DOHH2 (cell line): Measurements from ENCODE around the gene DUSP8.
"Not testable (repeated sequence)": the region's sequence is repeated elsewhere in the genome, so short reads cannot be mapped to it uniquely, and the experiment has no call there.

ENCODE experiments used
- H3F3A ChIP-seq: fragments of 200-600 bp; sonication (generic), shearing (Covaris generic); 2 replicates; pipeline ENCODE4 v1.6.0; 2016; ENCODE audit warnings: antibody characterized with exemption, mild to moderate bottlenecking; ENCODE audit not compliant: control insufficient read depth, insufficient read depth
- H3K27ac ChIP-seq: fragments of 200-600 bp; sonication (generic); 2 replicates; pipeline ENCODE4 v1.5.1; 2014; ENCODE audit warnings: low read depth, mild to moderate bottlenecking, low read length, moderate library complexity
- H3K27me3 ChIP-seq: fragments of 200-600 bp; sonication (generic); 2 replicates; pipeline ENCODE4 v1.6.1; 2014; ENCODE audit warnings: mild to moderate bottlenecking, low read length, mixed read lengths; ENCODE audit not compliant: control insufficient read depth
- H3K36me3 ChIP-seq: fragments of 200-600 bp; sonication (generic); 2 replicates; pipeline ENCODE4 v1.6.1; 2014; ENCODE audit warnings: mild to moderate bottlenecking, low read length, moderate library complexity, mixed read lengths; ENCODE audit not compliant: control insufficient read depth
- H3K4me1 ChIP-seq: fragments of 200-600 bp; sonication (generic); 2 replicates; pipeline ENCODE4 v1.6.1; 2014; ENCODE audit warnings: mild to moderate bottlenecking, low read length, mixed read lengths; ENCODE audit not compliant: control insufficient read depth
- H3K4me2 ChIP-seq: fragments of 200-600 bp; sonication (generic); 2 replicates; pipeline ENCODE4 v1.6.0; 2014; ENCODE audit warnings: mild to moderate bottlenecking, low read length, moderate library complexity
- H3K4me3 ChIP-seq: fragments of 200-600 bp; sonication (generic); 2 replicates; pipeline ENCODE4 v1.5.1; 2014; ENCODE audit warnings: mild to moderate bottlenecking, low read length, mixed read lengths
- H3K79me2 ChIP-seq: fragments of 200-600 bp; sonication (generic); 2 replicates; pipeline ENCODE4 v1.6.1; 2014; ENCODE audit warnings: mild to moderate bottlenecking, low read length, mixed read lengths; ENCODE audit not compliant: control insufficient read depth
- H3K9me2 ChIP-seq: fragments of 200-600 bp; sonication (generic); replicated peaks from 2 replicates; pipeline ENCODE4 v1.6.1; 2014; ENCODE audit warnings: mild to moderate bottlenecking, low read length, mixed read lengths; ENCODE audit not compliant: control insufficient read depth
- H3K9me3 ChIP-seq: fragments of 200-600 bp; sonication (generic); 2 replicates; pipeline ENCODE4 v1.6.1; 2014; ENCODE audit warnings: antibody characterized with exemption, low read length, mixed read lengths; ENCODE audit not compliant: control insufficient read depth, insufficient read depth
- H4K20me1 ChIP-seq: fragments of 200-600 bp; sonication (generic); 2 replicates; pipeline ENCODE4 v1.6.0; 2014; ENCODE audit warnings: low read depth, mild to moderate bottlenecking, antibody characterized with exemption, low read length, moderate library complexity; ENCODE audit not compliant: control insufficient read depth, insufficient read depth
- EZH2phosphoT487 ChIP-seq: fragments of 200-600 bp; sonication (generic); IDR thresholded peaks from 2 replicates; pipeline ENCODE4 v1.6.1; 2017; ENCODE audit warnings: borderline replicate concordance, mild to moderate bottlenecking, antibody characterized with exemption, low read length, moderate library complexity, mixed read lengths
- TF ChIP-seq, protein P1 (sequence below): fragments of 200-600 bp; sonication (generic); IDR thresholded peaks from one replicate; pipeline ENCODE4 v1.5.1; 2014; ENCODE audit warnings: antibody characterized with exemption, mild to moderate bottlenecking, low read depth, low read length; ENCODE audit not compliant: poor library complexity, severe bottlenecking

Gene DUSP8

GRCh38 chr11:1586699-1587098 is 14.6 kb upstream of the DUSP8 start:
- Histone ChIP-seq H3F3A (no peaks in the 10 kb centered on the region), H4K20me1 (no peaks in the 10 kb centered on the region), H3K36me3 (no peaks in the 10 kb centered on the region), H3K27me3 (peaks cover 5% of the 10 kb centered on the region; the same call in 1 of the 2 replicates), H3K4me3 (no peak overlapping the region), H3K79me2 (no peaks in the 10 kb centered on the region), H3K27ac (no peak overlapping the region), H3K9me2 (no peaks in the 10 kb centered on the region), H3K9me3 (peaks cover 14% of the 10 kb centered on the region), H3K4me1 (peaks cover 15% of the 10 kb centered on the region), H3K4me2 (no peak overlapping the region)
- TF ChIP-seq EZH2phosphoT487: no peak
- TF ChIP-seq, protein P1, sequence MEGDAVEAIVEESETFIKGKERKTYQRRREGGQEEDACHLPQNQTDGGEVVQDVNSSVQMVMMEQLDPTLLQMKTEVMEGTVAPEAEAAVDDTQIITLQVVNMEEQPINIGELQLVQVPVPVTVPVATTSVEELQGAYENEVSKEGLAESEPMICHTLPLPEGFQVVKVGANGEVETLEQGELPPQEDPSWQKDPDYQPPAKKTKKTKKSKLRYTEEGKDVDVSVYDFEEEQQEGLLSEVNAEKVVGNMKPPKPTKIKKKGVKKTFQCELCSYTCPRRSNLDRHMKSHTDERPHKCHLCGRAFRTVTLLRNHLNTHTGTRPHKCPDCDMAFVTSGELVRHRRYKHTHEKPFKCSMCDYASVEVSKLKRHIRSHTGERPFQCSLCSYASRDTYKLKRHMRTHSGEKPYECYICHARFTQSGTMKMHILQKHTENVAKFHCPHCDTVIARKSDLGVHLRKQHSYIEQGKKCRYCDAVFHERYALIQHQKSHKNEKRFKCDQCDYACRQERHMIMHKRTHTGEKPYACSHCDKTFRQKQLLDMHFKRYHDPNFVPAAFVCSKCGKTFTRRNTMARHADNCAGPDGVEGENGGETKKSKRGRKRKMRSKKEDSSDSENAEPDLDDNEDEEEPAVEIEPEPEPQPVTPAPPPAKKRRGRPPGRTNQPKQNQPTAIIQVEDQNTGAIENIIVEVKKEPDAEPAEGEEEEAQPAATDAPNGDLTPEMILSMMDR: no peak

DNA sequence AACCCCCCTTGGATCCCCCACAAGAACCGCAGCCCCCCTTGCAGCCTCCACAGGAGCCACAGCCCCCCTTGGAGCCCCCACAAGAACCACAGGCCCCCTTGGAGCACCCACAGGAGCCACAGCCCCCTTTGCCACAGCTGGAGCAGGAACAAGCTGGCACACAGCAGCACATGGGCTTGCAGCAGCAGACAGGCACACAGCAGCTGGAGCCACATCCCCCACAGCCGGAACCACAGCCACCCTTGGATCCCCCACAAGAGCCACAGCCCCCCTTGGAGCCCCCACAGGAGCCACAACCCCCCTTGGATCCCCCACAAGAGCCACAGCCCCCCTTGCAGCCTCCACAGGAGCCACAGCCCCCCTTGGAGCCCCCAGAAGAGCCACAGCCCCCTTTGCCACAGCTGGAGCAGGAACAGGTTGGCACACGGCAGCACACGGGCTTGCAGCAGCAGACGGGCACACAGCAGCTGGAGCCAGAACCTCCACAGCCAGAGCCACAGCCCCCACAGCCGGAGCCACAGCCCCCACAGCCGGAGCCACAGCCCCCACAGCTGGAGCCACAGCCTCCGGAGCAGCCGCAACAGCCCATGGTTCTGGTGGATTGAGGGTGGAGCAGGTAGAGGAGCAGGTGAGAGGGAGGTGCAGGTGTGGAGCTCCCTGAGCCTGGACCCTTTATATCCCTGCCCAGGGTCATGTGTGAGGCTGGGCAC is 12.7 kb upstream of the DUSP8 start, which contains the start of gene KRTAP5-1:
Gene KRTAP5-1 (minus strand): TSS at position 623 of the 710 bp plus-strand sequence. CDS start 34 bp downstream, at position 589.
- H3K79me2 ChIP-seq, H3K9me2 ChIP-seq, H3K27ac ChIP-seq, H3K4me2 ChIP-seq, H3K36me3 ChIP-seq, H3F3A ChIP-seq, H3K4me3 ChIP-seq, H3K27me3 ChIP-seq, H4K20me1 ChIP-seq: not testable (repeated sequence)
- H3K9me3 ChIP-seq: peaks cover 10% of the 10 kb centered on the region
- H3K4me1 ChIP-seq: peaks cover 14% of the 10 kb centered on the region

- H3K4me1 ChIP-seq, H3K4me3 ChIP-seq, H3F3A ChIP-seq, H3K36me3 ChIP-seq, H3K27ac ChIP-seq, H4K20me1 ChIP-seq, H3K79me2 ChIP-seq, H3K27me3 ChIP-seq, H3K4me2 ChIP-seq, H3K9me2 ChIP-seq, H3K9me3 ChIP-seq: not testable (repeated sequence)
These were observed 10.8 kb upstream of the DUSP8 start for GRCh38 chr11:1582909-1583308.

- Histone ChIP-seq H3K4me3 (no peak overlapping the region), H3K27me3 (peaks cover 7% of the 10 kb centered on the region; the same call in 1 of the 2 replicates)
- TF ChIP-seq, protein P1: no peak
- TF ChIP-seq EZH2phosphoT487: no peak
These were observed 9.9 kb upstream of the DUSP8 start for GRCh38 chr11:1581976-1582375.

More at GRCh38 chr11:1581976-1582375, 9.9 kb upstream of the DUSP8 start:
- no peaks in the 10 kb centered on the region for H3K9me2 ChIP-seq
- H3K4me2 ChIP-seq: no peak overlapping the region
- H3K79me2 ChIP-seq: no peaks in the 10 kb centered on the region
- no peaks in the 10 kb centered on the region for H3K4me1 ChIP-seq
- H3K36me3 ChIP-seq: no peaks in the 10 kb centered on the region
- no peaks in the 10 kb centered on the region for H3F3A ChIP-seq
- H3K27ac ChIP-seq: no peak overlapping the region
- H3K9me3 ChIP-seq: no peaks in the 10 kb centered on the region
- no peaks in the 10 kb centered on the region for H4K20me1 ChIP-seq
